ENCODE data around the gene SELPLG.

SELPLG gene

GRCh38 chr12:108584456-108585065, 49.1 kb downstream of the SELPLG start:
- H3K4me3 ChIP-seq, result no peak overlapping the region
- H4K20me1 ChIP-seq, result no peaks in the 10 kb centered on the region
- H3K9me3 ChIP-seq, result no peaks in the 10 kb centered on the region
- no peaks in the 10 kb centered on the region for H3K27me3 ChIP-seq
- H3K4me1 ChIP-seq, result peaks cover 47% of the 10 kb centered on the region
- no peak overlapping the region for H3K9ac ChIP-seq
- H3K27ac ChIP-seq, result no peak overlapping the region
- no peaks in the 10 kb centered on the region for H3K36me3 ChIP-seq
- peak overlapping the region; percentile 68; the same call in 1 of the 2 replicates for H3K4me2 ChIP-seq
- TF ChIP-seq Cebpa-rat (IDR thresholded peaks at IDR 0.05), result no peak

DNA sequence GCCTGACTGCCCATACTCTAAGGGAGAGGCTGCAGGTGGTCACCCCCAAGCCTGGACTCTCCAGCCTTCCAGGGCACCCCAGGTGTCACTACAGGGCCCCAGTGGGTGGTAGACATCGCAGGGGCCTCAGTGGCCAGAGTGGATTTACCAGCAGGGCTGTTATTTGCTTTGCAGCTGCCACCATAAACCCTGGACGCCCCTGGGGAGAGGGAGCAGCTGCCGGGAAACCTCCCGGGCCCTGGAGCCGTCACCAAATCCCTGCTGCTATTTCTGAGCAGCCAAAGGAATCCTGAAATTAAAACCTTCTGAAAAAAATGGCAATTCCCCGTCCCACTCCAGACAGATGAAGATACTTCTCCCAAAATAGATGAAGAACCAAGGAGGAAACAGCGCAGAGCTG, 49.7 kb downstream of the SELPLG start:
- no peak overlapping the region for H3K4me3 ChIP-seq
- no peaks in the 10 kb centered on the region for H3K27me3 ChIP-seq
- no peak for TF ChIP-seq Cebpa-rat (IDR thresholded peaks at IDR 0.05)
- no peaks in the 10 kb centered on the region for H3K9me3 ChIP-seq
- H3K4me2 ChIP-seq, result peak overlapping the region; percentile 68
- no peaks in the 10 kb centered on the region for H4K20me1 ChIP-seq
- H3K27ac ChIP-seq, result no peak overlapping the region
- no peak overlapping the region for H3K9ac ChIP-seq
- peaks cover 47% of the 10 kb centered on the region for H3K4me1 ChIP-seq
- H3K36me3 ChIP-seq, result no peaks in the 10 kb centered on the region

GRCh38 chr12:108582978-108583770, 50.5 kb downstream of the SELPLG start:
- H3K9me3 ChIP-seq, result no peaks in the 10 kb centered on the region
- no peaks in the 10 kb centered on the region for H3K27me3 ChIP-seq
- no peaks in the 10 kb centered on the region for H4K20me1 ChIP-seq
- H3K27ac ChIP-seq, result no peak overlapping the region
- H3K36me3 ChIP-seq, result no peaks in the 10 kb centered on the region
- H3K4me2 ChIP-seq, result peak overlapping the region; percentile 68
- no peak overlapping the region for H3K4me3 ChIP-seq
- TF ChIP-seq Cebpa-rat (IDR thresholded peaks at IDR 0.05), result no peak
- no peak overlapping the region for H3K9ac ChIP-seq
- H3K4me1 ChIP-seq, result peaks cover 45% of the 10 kb centered on the region

- Histone ChIP-seq H3K4me2 (peak overlapping the region; percentile 68), H3K4me3 (no peak overlapping the region), H3K9ac (no peak overlapping the region), H3K36me3 (no peaks in the 10 kb centered on the region), H3K9me3 (no peaks in the 10 kb centered on the region), H3K27ac (no peak overlapping the region), H3K4me1 (peaks cover 46% of the 10 kb centered on the region), H4K20me1 (no peaks in the 10 kb centered on the region), H3K27me3 (no peaks in the 10 kb centered on the region)
- TF ChIP-seq Cebpa-rat (IDR thresholded peaks at IDR 0.05), result no peak
Observed at GRCh38 chr12:108582509-108582908, 51.2 kb downstream of the SELPLG start.

- H3K4me2 ChIP-seq, result no peak overlapping the region
- H3K9me3 ChIP-seq, result no peaks in the 10 kb centered on the region
- no peak overlapping the region for H3K9ac ChIP-seq
- no peak overlapping the region for H3K4me3 ChIP-seq
- H3K4me1 ChIP-seq, result peaks cover 55% of the 10 kb centered on the region
- no peak for TF ChIP-seq Cebpa-rat (IDR thresholded peaks at IDR 0.05)
- no peak overlapping the region for H3K27ac ChIP-seq
- H4K20me1 ChIP-seq, result no peaks in the 10 kb centered on the region
- no peaks in the 10 kb centered on the region for H3K27me3 ChIP-seq
- no peaks in the 10 kb centered on the region for H3K36me3 ChIP-seq
Observed at GRCh38 chr12:108581311-108582227, 52.1 kb downstream of the SELPLG start.

DNA sequence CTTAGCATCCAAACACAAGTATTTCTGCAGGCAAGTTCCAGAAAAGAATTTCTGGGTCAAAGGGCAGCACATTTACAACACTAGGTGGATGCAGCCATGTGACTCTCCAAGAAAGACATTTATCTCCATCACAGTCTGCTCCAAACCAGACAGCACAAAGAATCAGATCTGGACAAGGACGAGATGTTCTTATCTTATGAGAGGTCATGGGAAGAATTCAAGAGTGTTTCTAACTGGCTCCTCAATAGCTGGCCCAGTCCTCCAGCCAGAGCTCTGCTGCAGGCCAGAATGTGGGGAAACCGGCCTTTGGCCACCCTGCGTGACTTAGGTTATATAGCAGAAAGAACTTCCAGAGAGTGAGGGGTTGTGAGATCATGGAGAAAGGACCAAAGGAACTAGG, 53.2 kb downstream of the SELPLG start:
- peaks cover 66% of the 10 kb centered on the region for H3K4me1 ChIP-seq
- H3K4me3 ChIP-seq, result no peak overlapping the region
- no peak for TF ChIP-seq Cebpa-rat (IDR thresholded peaks at IDR 0.05)
- H3K27ac ChIP-seq, result no peak overlapping the region
- H3K36me3 ChIP-seq, result no peaks in the 10 kb centered on the region
- no peaks in the 10 kb centered on the region for H3K27me3 ChIP-seq
- H3K9ac ChIP-seq, result no peak overlapping the region
- H3K4me2 ChIP-seq, result 0 out of 2 replicates have a peak overlapping the region, but pooled peaks have one; percentile 57
- H4K20me1 ChIP-seq, result no peaks in the 10 kb centered on the region
- no peaks in the 10 kb centered on the region for H3K9me3 ChIP-seq

- no peaks in the 10 kb centered on the region for H3K9me3 ChIP-seq
- no peaks in the 10 kb centered on the region for H3K36me3 ChIP-seq
- H3K4me3 ChIP-seq, result no peak overlapping the region
- TF ChIP-seq Cebpa-rat (IDR thresholded peaks at IDR 0.05), result no peak
- no peak overlapping the region for H3K9ac ChIP-seq
- peaks cover 76% of the 10 kb centered on the region for H3K4me1 ChIP-seq
- H3K27me3 ChIP-seq, result no peaks in the 10 kb centered on the region
- H3K4me2 ChIP-seq, result peak overlapping the region; percentile 57
- 0 out of 2 replicates have a peak overlapping the region, but pooled peaks have one; percentile 26 for H3K27ac ChIP-seq
- H4K20me1 ChIP-seq, result no peaks in the 10 kb centered on the region
Observed at GRCh38 chr12:108578813-108579212, 54.9 kb downstream of the SELPLG start.

GRCh38 chr12:108578264-108578663, 55.4 kb downstream of the SELPLG start:
- H3K4me3 ChIP-seq, result no peak overlapping the region

DNA sequence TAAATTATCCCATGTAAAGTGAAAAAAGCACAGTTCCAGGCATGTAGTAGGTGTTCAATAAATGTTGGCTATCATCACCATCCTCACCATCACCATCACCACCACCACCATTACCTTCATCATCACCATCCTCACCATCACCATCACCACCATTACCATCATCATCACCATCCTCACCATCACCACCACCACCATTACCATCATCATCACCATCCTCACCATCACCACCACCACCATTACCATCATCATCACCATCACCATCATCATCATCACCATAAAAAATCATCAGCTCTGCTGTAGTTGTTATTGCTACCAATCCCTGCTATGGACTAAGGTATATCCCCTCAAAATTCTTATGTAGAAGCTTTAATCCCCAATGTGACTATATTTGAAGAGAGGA, 56.2 kb downstream of the SELPLG start:
- no peak overlapping the region for H3K4me3 ChIP-seq
- no peak overlapping the region for H3K27ac ChIP-seq
- no peak overlapping the region for H3K9ac ChIP-seq
- H3K36me3 ChIP-seq, result no peaks in the 10 kb centered on the region
- no peak for TF ChIP-seq Cebpa-rat (IDR thresholded peaks at IDR 0.05)
- peaks cover 75% of the 10 kb centered on the region for H3K4me1 ChIP-seq
- no peaks in the 10 kb centered on the region for H3K27me3 ChIP-seq
- H3K9me3 ChIP-seq, result no peaks in the 10 kb centered on the region
- H4K20me1 ChIP-seq, result no peaks in the 10 kb centered on the region
- peak overlapping the region; percentile 71 for H3K4me2 ChIP-seq

More at GRCh38 chr12:108578264-108578663, 55.4 kb downstream of the SELPLG start:
- Histone ChIP-seq H3K4me2 (no peak overlapping the region), H3K9ac (no peak overlapping the region), H3K27ac (no peak overlapping the region), H3K27me3 (no peaks in the 10 kb centered on the region), H3K9me3 (no peaks in the 10 kb centered on the region), H3K4me1 (peaks cover 76% of the 10 kb centered on the region), H3K36me3 (no peaks in the 10 kb centered on the region), H4K20me1 (no peaks in the 10 kb centered on the region)
- no peak for TF ChIP-seq Cebpa-rat (IDR thresholded peaks at IDR 0.05)
